SK-N-SH treated with all-trans-retinoic acid at 6 μM for 48 hours (cell line): Measurements from ENCODE around the gene NCAM2.

Experiments
- ATAC-seq: fragments of 200-7000 bp; cut with Tn5 transposase; 3 replicates; pipeline ENCODE4 v1.9.1; 2020; ENCODE audit warnings: mild to moderate bottlenecking, moderate library complexity
- ARNTL ChIP-seq: fragments of 450-650 bp; formaldehyde crosslinking; IDR thresholded peaks from 2 replicates; pipeline ENCODE4 v1.5.0; 2020; ENCODE audit warnings: low read depth, mild to moderate bottlenecking, moderate library complexity, borderline replicate concordance
- BACH2 ChIP-seq: fragments of 250-450 bp; sonication (Bioruptor Pico); IDR thresholded peaks from 2 replicates; pipeline ENCODE4 v1.9.0; 2021; ENCODE audit warnings: mild to moderate bottlenecking, borderline replicate concordance
- CSRNP3 ChIP-seq: fragments of 250-450 bp; sonication (Bioruptor Pico); IDR thresholded peaks from 2 replicates; pipeline ENCODE4 v1.5.1; 2021; ENCODE audit warnings: mild to moderate bottlenecking, moderate library complexity
- ESRRG ChIP-seq: fragments of 250-450 bp; sonication (Bioruptor Pico); IDR thresholded peaks from 2 replicates; pipeline ENCODE4 v1.6.1; 2021; ENCODE audit warnings: mild to moderate bottlenecking
- GLIS3 ChIP-seq: fragments of 250-450 bp; sonication (Bioruptor Pico); IDR thresholded peaks from 2 replicates; pipeline ENCODE4 v1.5.0; 2020; ENCODE audit warnings: mild to moderate bottlenecking, moderate library complexity
- ISL1 ChIP-seq: fragments of 250-450 bp; sonication (Bioruptor Pico); IDR thresholded peaks from 2 replicates; pipeline ENCODE4 v2.1.2; 2022; ENCODE audit warnings: mild to moderate bottlenecking, moderate library complexity
- OSR1 ChIP-seq: fragments of 250-450 bp; sonication (Bioruptor Pico); IDR thresholded peaks from 2 replicates; pipeline ENCODE4 v1.8.0; 2022; ENCODE audit warnings: moderate library complexity, mild to moderate bottlenecking, inconsistent platforms
- POU6F1 ChIP-seq: fragments of 250-450 bp; sonication (Bioruptor Pico); IDR thresholded peaks from 2 replicates; pipeline ENCODE4 v1.8.0; 2021; ENCODE audit warnings: low read depth, mild to moderate bottlenecking, moderate library complexity, borderline replicate concordance
- PPARA ChIP-seq: fragments of 250-450 bp; sonication (Bioruptor Pico); IDR thresholded peaks from 2 replicates; pipeline ENCODE4 v1.5.0; 2020; ENCODE audit warnings: mild to moderate bottlenecking, borderline replicate concordance
- RARB ChIP-seq: fragments of 250-450 bp; sonication (Bioruptor Pico); IDR thresholded peaks from 2 replicates; pipeline ENCODE4 v1.8.0; 2021; ENCODE audit warnings: mild to moderate bottlenecking, moderate library complexity
- SNAI2 ChIP-seq: fragments of 250-450 bp; sonication (Bioruptor Pico); IDR thresholded peaks from 2 replicates; pipeline ENCODE4 v1.5.0; 2020; ENCODE audit warnings: mild to moderate bottlenecking, moderate library complexity
- TCF4 ChIP-seq: fragments of 250-450 bp; sonication (Bioruptor Pico); IDR thresholded peaks from 2 replicates; pipeline ENCODE4 v1.8.0; 2021; ENCODE audit warnings: mild to moderate bottlenecking, moderate library complexity, borderline replicate concordance
- TOX ChIP-seq: fragments of 250-450 bp; sonication (Bioruptor Pico); IDR thresholded peaks from 2 replicates; pipeline ENCODE4 v1.8.0; 2021; ENCODE audit warnings: mild to moderate bottlenecking, moderate library complexity, borderline replicate concordance
- ZC3H10 ChIP-seq: fragments of 250-450 bp; sonication (Bioruptor Pico); IDR thresholded peaks from 2 replicates; pipeline ENCODE4 v1.5.1; 2021; ENCODE audit warnings: mild to moderate bottlenecking, moderate library complexity
- ZFP30 ChIP-seq: fragments of 450-650 bp; formaldehyde crosslinking; IDR thresholded peaks from 2 replicates; pipeline ENCODE4 v1.5.0; 2022; ENCODE audit warnings: mild to moderate bottlenecking, moderate library complexity
- ZNF565 ChIP-seq: fragments of 450-650 bp; formaldehyde crosslinking; conservative IDR thresholded peaks from 2 replicates; pipeline ENCODE4 v1.5.0; 2020; ENCODE audit warnings: low read depth, mild to moderate bottlenecking, moderate library complexity
- ZNF70 ChIP-seq: fragments of 450-650 bp; formaldehyde crosslinking; IDR thresholded peaks from 2 replicates; pipeline ENCODE4 v1.5.0; 2020; ENCODE audit warnings: mild to moderate bottlenecking, moderate library complexity
- ZNF8 ChIP-seq: fragments of 450-650 bp; formaldehyde crosslinking; IDR thresholded peaks from 2 replicates; pipeline ENCODE4 v1.5.0; 2020; ENCODE audit warnings: mild to moderate bottlenecking, moderate library complexity
- TF ChIP-seq, protein P1 (sequence below): fragments of 250-450 bp; sonication (Bioruptor Pico); IDR thresholded peaks from 2 replicates; pipeline ENCODE4 v1.8.0; 2020; ENCODE audit warnings: mild to moderate bottlenecking, moderate library complexity, borderline replicate concordance
- TF ChIP-seq, protein P2 (sequence below): fragments of 250-450 bp; sonication (Bioruptor Pico); IDR thresholded peaks from 2 replicates; pipeline ENCODE4 v1.5.0; 2020; ENCODE audit warnings: mild to moderate bottlenecking, moderate library complexity
- TF ChIP-seq, protein P3 (sequence below): fragments of 250-450 bp; sonication (Bioruptor Pico); IDR thresholded peaks from 2 replicates; pipeline ENCODE4 v1.5.1; 2020; ENCODE audit warnings: low read depth, mild to moderate bottlenecking, moderate library complexity

NCAM2 gene

GRCh38 chr21:21297211-21297610 lies 299.0 kb downstream of the NCAM2 start:
- TF ChIP-seq ZFP30 (CRISPR knock-in tag): no peak
- TF ChIP-seq RARB (CRISPR knock-in tag): no peak
- TF ChIP-seq ISL1: no peak
- no peak for TF ChIP-seq TCF4
- no peak for TF ChIP-seq ZNF565 (CRISPR knock-in tag)
- TF ChIP-seq ZNF70 (CRISPR knock-in tag): no peak
- no peak for TF ChIP-seq ARNTL
- TF ChIP-seq, protein P1, sequence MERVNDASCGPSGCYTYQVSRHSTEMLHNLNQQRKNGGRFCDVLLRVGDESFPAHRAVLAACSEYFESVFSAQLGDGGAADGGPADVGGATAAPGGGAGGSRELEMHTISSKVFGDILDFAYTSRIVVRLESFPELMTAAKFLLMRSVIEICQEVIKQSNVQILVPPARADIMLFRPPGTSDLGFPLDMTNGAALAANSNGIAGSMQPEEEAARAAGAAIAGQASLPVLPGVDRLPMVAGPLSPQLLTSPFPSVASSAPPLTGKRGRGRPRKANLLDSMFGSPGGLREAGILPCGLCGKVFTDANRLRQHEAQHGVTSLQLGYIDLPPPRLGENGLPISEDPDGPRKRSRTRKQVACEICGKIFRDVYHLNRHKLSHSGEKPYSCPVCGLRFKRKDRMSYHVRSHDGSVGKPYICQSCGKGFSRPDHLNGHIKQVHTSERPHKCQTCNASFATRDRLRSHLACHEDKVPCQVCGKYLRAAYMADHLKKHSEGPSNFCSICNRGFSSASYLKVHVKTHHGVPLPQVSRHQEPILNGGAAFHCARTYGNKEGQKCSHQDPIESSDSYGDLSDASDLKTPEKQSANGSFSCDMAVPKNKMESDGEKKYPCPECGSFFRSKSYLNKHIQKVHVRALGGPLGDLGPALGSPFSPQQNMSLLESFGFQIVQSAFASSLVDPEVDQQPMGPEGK (CRISPR knock-in tag): no peak
- ATAC-seq: no peak

- TF ChIP-seq OSR1 (CRISPR knock-in tag) (no peak), ESRRG (CRISPR knock-in tag) (no peak), BACH2 (no peak), TOX (CRISPR knock-in tag) (no peak), POU6F1 (CRISPR knock-in tag) (no peak), SNAI2 (CRISPR knock-in tag) (no peak), ZC3H10 (CRISPR knock-in tag) (no peak), ZNF565 (CRISPR knock-in tag) (no peak), PPARA (no peak), ZNF70 (CRISPR knock-in tag) (no peak)
- TF ChIP-seq, protein P2, sequence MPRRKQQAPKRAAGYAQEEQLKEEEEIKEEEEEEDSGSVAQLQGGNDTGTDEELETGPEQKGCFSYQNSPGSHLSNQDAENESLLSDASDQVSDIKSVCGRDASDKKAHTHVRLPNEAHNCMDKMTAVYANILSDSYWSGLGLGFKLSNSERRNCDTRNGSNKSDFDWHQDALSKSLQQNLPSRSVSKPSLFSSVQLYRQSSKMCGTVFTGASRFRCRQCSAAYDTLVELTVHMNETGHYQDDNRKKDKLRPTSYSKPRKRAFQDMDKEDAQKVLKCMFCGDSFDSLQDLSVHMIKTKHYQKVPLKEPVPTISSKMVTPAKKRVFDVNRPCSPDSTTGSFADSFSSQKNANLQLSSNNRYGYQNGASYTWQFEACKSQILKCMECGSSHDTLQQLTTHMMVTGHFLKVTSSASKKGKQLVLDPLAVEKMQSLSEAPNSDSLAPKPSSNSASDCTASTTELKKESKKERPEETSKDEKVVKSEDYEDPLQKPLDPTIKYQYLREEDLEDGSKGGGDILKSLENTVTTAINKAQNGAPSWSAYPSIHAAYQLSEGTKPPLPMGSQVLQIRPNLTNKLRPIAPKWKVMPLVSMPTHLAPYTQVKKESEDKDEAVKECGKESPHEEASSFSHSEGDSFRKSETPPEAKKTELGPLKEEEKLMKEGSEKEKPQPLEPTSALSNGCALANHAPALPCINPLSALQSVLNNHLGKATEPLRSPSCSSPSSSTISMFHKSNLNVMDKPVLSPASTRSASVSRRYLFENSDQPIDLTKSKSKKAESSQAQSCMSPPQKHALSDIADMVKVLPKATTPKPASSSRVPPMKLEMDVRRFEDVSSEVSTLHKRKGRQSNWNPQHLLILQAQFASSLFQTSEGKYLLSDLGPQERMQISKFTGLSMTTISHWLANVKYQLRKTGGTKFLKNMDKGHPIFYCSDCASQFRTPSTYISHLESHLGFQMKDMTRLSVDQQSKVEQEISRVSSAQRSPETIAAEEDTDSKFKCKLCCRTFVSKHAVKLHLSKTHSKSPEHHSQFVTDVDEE (CRISPR knock-in tag): no peak
- no peak for ATAC-seq
These were observed 302.8 kb downstream of the NCAM2 start for GRCh38 chr21:21301013-21301412.

- ATAC-seq: no peak
- TF ChIP-seq BACH2: no peak
These were observed 311.3 kb downstream of the NCAM2 start for GRCh38 chr21:21309510-21309909.

DNA sequence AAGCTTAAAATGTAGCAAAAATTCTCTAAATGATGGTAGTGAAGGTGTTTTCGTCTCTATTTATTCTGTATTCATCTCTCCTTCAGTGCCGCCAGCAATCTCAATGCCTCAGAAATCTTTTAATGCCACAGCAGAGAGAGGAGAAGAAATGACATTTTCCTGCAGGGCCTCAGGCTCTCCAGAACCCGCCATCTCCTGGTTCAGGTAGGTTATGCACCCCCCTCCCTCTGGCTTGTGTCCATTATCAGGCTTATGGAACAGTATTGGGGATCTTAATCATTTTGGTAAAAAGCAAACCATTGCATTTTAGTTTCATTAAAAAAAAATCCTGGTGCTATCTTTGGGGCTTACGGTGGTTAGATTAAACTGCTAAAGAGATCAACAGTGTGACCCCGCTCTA lies 326.1 kb downstream of the NCAM2 start:
- TF ChIP-seq, protein P2 (CRISPR knock-in tag): no peak
- TF ChIP-seq CSRNP3: no peak
- no peak for TF ChIP-seq TOX (CRISPR knock-in tag)
- TF ChIP-seq OSR1 (CRISPR knock-in tag): no peak
- TF ChIP-seq, protein P1 (CRISPR knock-in tag): no peak
- no peak for TF ChIP-seq ZNF8
- TF ChIP-seq ARNTL: no peak
- no peak for TF ChIP-seq GLIS3 (CRISPR knock-in tag)
- TF ChIP-seq ESRRG (CRISPR knock-in tag): no peak
- TF ChIP-seq, protein P3, sequence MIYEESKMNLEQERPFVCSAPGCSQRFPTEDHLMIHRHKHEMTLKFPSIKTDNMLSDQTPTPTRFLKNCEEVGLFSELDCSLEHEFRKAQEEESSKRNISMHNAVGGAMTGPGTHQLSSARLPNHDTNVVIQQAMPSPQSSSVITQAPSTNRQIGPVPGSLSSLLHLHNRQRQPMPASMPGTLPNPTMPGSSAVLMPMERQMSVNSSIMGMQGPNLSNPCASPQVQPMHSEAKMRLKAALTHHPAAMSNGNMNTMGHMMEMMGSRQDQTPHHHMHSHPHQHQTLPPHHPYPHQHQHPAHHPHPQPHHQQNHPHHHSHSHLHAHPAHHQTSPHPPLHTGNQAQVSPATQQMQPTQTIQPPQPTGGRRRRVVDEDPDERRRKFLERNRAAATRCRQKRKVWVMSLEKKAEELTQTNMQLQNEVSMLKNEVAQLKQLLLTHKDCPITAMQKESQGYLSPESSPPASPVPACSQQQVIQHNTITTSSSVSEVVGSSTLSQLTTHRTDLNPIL: no peak
- no peak for ATAC-seq
